Panc1 (cell line): Measurements from ENCODE around the gene KRT2.

Experiments
- POLR2AphosphoS5 ChIP-seq: IDR thresholded peaks from 2 replicates; pipeline ENCODE4 v1.6.1; 2012; ENCODE audit warnings: mild to moderate bottlenecking, low read depth, low read length, moderate library complexity
- SIN3A ChIP-seq: IDR thresholded peaks from 2 replicates; pipeline ENCODE4 v1.6.1; 2012; ENCODE audit warnings: low read depth, mild to moderate bottlenecking, low read length, moderate library complexity, borderline replicate concordance; ENCODE audit not compliant: insufficient read depth
- TCF7L2 ChIP-seq: IDR thresholded peaks from 2 replicates; pipeline ENCODE4 v1.6.1; 2011; ENCODE audit warnings: mild to moderate bottlenecking, low read depth, low read length, inconsistent platforms
- TF ChIP-seq, protein P1 (sequence below): fragments of 450-650 bp; IDR thresholded peaks from 2 replicates; pipeline ENCODE4 v1.5.1; 2017; ENCODE audit warnings: mild to moderate bottlenecking
- TF ChIP-seq, protein P2 (sequence below), 2 experiments: IDR thresholded peaks; 2 replicates each; pipeline ENCODE4 v1.6.1; 2011 to 2012; ENCODE audit warnings: low read depth in 2 of 2, control low read depth in 1 of 2, low read length in 1 of 2, mild to moderate bottlenecking in 1 of 2, moderate library complexity in 1 of 2; ENCODE audit not compliant: insufficient read depth in 1 of 2

DNA sequence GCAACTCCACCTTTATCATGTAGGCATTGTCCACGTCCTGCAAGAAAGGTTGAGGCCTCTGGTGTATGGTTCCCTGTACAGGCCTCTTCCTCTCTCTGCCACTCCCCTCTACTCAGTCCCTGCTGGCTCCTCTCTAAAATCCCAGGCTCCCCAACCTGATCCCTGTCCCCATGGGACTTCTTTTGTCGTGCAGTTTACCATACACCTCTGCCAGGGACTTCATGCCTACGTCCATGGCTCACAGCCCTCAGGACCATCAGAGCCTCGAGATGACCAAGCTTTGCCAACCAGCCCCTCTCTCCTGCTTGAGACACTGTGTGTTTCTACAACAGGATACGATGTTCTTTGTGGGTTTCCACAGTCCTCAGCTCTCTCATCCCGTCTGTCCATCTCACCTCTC lies 2.9 kb downstream of the KRT2 start:
- TF ChIP-seq, protein P1, sequence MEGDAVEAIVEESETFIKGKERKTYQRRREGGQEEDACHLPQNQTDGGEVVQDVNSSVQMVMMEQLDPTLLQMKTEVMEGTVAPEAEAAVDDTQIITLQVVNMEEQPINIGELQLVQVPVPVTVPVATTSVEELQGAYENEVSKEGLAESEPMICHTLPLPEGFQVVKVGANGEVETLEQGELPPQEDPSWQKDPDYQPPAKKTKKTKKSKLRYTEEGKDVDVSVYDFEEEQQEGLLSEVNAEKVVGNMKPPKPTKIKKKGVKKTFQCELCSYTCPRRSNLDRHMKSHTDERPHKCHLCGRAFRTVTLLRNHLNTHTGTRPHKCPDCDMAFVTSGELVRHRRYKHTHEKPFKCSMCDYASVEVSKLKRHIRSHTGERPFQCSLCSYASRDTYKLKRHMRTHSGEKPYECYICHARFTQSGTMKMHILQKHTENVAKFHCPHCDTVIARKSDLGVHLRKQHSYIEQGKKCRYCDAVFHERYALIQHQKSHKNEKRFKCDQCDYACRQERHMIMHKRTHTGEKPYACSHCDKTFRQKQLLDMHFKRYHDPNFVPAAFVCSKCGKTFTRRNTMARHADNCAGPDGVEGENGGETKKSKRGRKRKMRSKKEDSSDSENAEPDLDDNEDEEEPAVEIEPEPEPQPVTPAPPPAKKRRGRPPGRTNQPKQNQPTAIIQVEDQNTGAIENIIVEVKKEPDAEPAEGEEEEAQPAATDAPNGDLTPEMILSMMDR = no peak
- no peak for TF ChIP-seq POLR2AphosphoS5
- TF ChIP-seq, protein P2, sequence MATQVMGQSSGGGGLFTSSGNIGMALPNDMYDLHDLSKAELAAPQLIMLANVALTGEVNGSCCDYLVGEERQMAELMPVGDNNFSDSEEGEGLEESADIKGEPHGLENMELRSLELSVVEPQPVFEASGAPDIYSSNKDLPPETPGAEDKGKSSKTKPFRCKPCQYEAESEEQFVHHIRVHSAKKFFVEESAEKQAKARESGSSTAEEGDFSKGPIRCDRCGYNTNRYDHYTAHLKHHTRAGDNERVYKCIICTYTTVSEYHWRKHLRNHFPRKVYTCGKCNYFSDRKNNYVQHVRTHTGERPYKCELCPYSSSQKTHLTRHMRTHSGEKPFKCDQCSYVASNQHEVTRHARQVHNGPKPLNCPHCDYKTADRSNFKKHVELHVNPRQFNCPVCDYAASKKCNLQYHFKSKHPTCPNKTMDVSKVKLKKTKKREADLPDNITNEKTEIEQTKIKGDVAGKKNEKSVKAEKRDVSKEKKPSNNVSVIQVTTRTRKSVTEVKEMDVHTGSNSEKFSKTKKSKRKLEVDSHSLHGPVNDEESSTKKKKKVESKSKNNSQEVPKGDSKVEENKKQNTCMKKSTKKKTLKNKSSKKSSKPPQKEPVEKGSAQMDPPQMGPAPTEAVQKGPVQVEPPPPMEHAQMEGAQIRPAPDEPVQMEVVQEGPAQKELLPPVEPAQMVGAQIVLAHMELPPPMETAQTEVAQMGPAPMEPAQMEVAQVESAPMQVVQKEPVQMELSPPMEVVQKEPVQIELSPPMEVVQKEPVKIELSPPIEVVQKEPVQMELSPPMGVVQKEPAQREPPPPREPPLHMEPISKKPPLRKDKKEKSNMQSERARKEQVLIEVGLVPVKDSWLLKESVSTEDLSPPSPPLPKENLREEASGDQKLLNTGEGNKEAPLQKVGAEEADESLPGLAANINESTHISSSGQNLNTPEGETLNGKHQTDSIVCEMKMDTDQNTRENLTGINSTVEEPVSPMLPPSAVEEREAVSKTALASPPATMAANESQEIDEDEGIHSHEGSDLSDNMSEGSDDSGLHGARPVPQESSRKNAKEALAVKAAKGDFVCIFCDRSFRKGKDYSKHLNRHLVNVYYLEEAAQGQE (IDR thresholded peaks at IDR 0.05; ENCODE audit: insufficient read depth in 1 of 2, low read depth in 2 of 2, low read length in 1 of 2) = no peak
- no peak for TF ChIP-seq TCF7L2
- TF ChIP-seq SIN3A = no peak
